ENCODE measurements around the gene TTYH1.

DNA sequence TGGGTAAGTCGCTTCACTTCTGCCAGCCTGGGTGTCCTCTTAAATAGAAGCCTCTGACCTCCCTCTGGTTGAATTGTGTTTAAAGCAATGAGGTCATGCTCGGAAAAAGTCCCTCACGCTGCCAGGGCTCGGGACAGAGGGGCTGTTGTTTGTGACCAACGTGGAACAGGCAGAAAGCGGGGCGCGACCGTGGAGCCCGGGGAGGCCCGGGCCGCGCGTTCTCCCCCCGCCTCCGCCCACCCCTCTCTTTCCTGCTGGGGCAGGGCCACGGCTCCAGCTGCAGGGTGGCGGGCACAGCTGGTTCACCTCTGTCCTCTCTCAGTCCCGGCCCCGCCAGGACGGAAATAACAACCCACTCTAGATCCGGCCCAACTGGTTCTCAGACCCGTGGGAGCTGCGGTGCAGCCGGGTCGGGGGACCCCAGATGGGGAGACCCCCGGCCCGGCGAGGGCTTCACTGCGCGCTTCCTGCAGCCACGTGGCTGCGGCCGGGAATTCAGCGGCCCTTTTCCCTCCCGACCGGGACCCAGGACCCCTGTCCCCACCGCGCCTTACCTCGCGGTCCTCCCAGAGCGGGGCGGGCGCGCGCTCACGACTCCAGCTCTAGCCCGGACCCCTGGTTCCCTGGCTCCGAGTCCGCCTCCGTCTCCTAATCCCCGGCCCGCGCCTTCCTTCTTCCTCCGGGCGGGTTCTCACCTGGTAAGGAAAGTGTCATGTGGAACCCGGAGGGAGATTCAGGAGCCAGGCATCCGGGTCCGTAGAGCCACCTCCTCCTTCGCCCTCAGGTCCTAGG is 55.9 kb downstream of the TTYH1 start:
- TF ChIP-seq, protein P1, sequence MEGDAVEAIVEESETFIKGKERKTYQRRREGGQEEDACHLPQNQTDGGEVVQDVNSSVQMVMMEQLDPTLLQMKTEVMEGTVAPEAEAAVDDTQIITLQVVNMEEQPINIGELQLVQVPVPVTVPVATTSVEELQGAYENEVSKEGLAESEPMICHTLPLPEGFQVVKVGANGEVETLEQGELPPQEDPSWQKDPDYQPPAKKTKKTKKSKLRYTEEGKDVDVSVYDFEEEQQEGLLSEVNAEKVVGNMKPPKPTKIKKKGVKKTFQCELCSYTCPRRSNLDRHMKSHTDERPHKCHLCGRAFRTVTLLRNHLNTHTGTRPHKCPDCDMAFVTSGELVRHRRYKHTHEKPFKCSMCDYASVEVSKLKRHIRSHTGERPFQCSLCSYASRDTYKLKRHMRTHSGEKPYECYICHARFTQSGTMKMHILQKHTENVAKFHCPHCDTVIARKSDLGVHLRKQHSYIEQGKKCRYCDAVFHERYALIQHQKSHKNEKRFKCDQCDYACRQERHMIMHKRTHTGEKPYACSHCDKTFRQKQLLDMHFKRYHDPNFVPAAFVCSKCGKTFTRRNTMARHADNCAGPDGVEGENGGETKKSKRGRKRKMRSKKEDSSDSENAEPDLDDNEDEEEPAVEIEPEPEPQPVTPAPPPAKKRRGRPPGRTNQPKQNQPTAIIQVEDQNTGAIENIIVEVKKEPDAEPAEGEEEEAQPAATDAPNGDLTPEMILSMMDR (IDR thresholded peaks at IDR 0.05): no peak
- no peak for TF ChIP-seq POLR2A (IDR thresholded peaks at IDR 0.05)
